ENCODE results near the gene LIPC.
A peak's percentile ranks its signal among the peaks of the same experiment; 100 is the strongest.

Gene LIPC

GRCh38 chr15:58501636-58502188 is 69.9 kb downstream of the LIPC start:
- no peak for DNase-seq

- DNase-seq = no peak
Observed at GRCh38 chr15:58503139-58504027, 71.6 kb downstream of the LIPC start.

- DNase-seq = no peak
Observed at GRCh38 chr15:58504674-58505234, 73.0 kb downstream of the LIPC start.

GRCh38 chr15:58505581-58505980 is 73.8 kb downstream of the LIPC start:
- DNase-seq = no peak

GRCh38 chr15:58506064-58506490 is 74.3 kb downstream of the LIPC start:
- DNase-seq = no peak

GRCh38 chr15:58506783-58507668 is 75.2 kb downstream of the LIPC start:
- no peak for DNase-seq

- no peak for DNase-seq
Observed at GRCh38 chr15:58509556-58509955, 77.8 kb downstream of the LIPC start.

GRCh38 chr15:58510715-58511598 is 79.2 kb downstream of the LIPC start:
- no peak for DNase-seq

GRCh38 chr15:58511599-58511987 is 79.8 kb downstream of the LIPC start:
- DNase-seq = no peak

- DNase-seq = no peak
Observed at GRCh38 chr15:58512522-58512921, 80.7 kb downstream of the LIPC start.

GRCh38 chr15:58513008-58513407 is 81.2 kb downstream of the LIPC start:
- no peak for DNase-seq

- DNase-seq = peak; percentile 68
Observed at GRCh38 chr15:58513726-58514336, 82.0 kb downstream of the LIPC start.

- no peak for DNase-seq
Observed at GRCh38 chr15:58515807-58516206, 84.0 kb downstream of the LIPC start.

- DNase-seq = no peak
Observed at GRCh38 chr15:58517252-58517681, 85.5 kb downstream of the LIPC start.

GRCh38 chr15:58517682-58518525 is 86.1 kb downstream of the LIPC start:
- no peak for DNase-seq

- no peak for DNase-seq
Observed at GRCh38 chr15:58518626-58519025, 86.8 kb downstream of the LIPC start.

GRCh38 chr15:58519516-58519915 is 87.7 kb downstream of the LIPC start:
- DNase-seq = no peak

- no peak for DNase-seq
Observed at GRCh38 chr15:58520464-58520863, 88.7 kb downstream of the LIPC start.

GRCh38 chr15:58520936-58521292 is 89.1 kb downstream of the LIPC start:
- DNase-seq = no peak

- DNase-seq = no peak
Observed at GRCh38 chr15:58521293-58521991, 89.7 kb downstream of the LIPC start.

Measured in COR-L47 (cell line).